GM19438 (cell line): ENCODE data around the gene RCOR3.
"Not testable (repeated sequence)": the region's sequence is repeated elsewhere in the genome, so short reads cannot be mapped to it uniquely, and the experiment has no call there.

ENCODE experiments used
- ATAC-seq: cut with Tn5 transposase; IDR thresholded peaks from one replicate; pipeline ENCODE4 v1.9.1; 2021; ENCODE audit warnings: low read depth; ENCODE audit not compliant: unreplicated experiment

The RCOR3 gene

DNA sequence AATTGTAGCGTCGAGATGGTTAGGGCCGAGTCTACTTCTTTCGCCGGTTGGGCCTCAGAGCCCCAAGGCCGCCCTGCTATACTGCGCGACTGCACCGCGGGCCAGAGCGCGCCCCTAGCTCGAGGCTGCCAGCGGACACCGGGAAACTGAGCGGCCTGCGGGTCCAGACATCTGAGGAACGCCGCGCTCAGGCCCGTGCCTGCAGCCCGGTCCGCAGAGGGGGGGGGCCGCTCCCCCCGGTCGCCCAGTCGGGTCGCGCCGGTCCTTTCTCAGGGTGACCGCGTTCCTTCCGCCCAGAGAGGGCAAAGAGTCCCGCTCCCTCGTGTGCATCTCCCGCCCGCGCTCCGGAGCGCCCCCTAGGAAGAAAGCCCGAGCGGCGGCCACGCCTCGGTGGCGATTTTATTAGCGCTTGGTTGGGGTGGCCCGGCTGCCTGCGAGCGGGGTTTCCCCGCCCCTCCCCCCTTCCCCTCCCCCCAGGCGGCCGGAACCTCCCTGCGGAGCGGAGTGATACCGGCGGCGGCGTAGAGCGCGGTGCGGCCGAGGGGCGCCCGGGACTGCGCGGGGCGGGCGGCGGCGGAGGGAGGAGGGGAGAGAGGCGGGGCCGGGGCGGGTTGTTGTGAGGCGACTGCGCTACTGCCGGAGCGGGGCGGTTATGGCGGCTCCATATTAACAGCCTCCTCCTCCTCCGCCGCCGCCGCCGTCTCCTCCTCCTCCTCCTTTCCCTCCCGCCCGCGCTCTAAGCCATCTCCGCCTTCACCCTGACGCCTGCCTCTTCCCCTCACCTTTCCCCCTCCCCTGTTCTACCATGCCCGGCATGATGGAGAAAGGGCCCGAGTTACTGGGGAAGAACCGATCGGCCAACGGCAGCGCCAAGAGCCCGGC, at the start of gene RCOR3:
RCOR3 (plus strand) TSS at position 611 of the 882 bp plus-strand sequence; CDS start at position 806, 195 bp downstream.
- peak; percentile 53 for ATAC-seq

DNA sequence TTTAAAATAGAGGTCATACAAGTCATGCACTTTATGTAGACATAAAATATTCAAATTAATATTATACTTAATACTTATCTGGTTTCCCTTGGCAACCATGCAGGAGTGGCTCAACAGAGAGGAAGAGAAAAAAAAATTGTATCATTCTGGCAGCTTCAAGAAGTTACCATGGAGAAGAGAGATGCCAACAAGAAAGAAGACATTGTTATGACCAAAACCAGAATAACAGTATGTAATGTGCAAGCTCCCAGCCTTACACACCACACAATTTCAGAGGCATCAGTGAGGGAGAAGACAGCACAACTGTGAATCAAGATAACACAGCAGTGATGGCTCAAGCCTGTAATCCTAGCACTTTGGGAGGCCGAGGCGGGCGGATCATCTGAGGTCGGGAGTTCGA, 49.1 kb upstream of the RCOR3 start:
- no peak for ATAC-seq

DNA sequence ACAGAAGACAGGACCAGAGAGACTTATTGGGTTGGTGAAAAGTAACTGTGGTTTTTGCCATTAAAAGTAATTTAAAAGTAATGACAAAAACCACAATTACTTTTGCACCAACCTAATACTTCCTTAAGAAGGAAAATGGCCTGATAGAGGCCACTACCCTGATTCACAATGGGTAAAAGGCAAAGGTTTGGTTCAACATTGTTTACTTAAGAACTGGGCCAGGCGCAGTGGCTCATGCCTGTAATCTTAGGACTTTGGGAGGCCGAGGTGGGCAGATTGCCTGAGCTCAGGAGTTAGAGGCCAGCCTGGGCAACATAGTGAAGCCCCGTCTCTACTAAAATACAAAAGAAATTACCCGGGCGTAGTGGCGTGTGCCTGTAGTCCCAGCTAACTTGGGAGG, 48.2 kb upstream of the RCOR3 start:
- ATAC-seq: no peak

DNA sequence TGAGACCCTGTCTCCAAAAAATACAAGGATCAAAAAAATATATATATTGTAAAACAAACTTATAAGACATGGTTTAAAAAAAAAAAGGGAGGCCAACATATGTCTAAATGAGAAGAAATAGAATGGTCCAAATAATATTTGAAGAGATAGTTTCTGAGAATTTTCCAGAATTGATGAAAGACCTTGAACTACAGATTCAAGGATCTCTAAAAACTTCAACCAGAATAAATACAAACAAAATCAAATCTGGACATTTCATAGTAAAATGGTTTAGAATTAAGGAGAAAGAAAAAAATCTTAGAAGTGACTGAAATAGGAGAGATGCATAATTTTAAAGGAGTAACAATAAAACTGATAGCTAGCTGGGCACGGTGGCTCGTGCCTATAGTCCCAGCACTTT, 45.5 kb upstream of the RCOR3 start:
- no peak for ATAC-seq

DNA sequence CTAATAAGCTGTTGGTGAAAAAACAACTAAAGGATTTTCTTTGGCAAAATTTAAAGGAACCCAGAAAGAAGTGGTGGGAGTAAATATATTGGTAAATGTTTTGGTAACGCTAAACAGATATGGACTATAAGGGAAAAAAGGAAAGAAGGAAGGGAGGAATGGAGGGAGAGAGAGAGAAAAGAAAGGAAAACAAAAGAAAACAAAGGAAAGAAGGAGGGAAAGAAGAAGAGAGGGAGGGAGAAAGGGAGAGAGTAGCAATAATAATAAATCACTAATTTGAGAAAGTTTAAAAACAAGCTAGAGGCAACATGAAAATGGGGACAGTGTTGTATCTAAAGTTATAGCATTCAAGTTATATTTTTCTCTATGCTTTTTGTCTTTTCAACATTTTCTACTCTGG, 43.6 kb upstream of the RCOR3 start:
- ATAC-seq: no peak

DNA sequence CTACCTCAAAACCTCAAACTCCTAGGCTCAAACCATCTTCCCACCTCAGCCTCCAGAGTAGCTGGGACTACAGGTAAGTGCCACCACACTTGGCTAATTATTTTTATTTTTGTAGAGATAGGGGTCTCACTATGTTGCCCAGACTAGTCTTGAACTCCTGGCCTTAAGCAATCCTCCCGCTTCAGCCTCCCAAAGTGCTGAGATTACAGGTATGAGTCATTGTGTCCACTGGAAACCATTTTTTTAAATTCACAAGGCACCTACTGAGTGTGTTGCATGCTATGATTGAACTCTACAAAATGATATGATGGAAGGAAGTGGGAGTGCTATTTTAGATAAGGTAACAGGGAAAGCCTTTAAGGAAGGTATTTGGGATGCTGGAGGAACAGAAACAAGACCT, 41.8 kb upstream of the RCOR3 start:
- ATAC-seq: no peak

DNA sequence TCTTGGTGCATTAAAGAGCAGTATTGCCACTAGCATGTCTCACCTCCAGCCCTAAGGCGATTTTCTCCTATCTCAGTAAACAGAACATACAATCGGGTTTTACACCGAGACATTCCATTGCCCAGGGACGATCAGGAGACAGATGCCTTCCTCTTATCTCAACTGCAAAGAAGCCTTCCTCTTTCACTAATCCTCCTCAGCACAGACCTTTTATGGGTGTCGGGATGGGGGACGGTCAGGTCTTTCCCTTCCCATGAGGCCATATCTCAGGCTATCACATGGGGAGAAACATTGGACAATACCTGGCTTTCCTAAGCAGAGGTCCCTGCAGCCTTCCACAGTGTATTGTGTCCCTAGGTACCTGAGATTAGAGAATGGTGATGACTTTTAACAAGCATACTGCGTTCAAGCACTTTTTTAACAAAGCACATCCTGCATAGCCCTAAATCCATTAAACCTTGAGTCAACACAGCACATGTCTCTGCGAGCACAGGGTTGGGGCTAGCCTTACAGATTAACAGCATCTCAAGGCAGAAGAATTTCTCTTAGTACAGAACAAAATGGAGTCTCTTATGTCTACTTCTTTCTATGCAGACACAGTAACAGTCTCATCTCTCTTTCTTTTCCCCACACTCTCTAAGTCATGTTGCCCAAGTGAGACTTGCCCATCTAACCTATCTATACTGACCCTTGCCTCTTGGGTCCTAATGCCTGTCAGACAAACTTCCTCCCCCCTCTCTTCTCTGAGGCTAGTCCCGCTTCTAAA, 36.5 kb upstream of the RCOR3 start:
- not testable (repeated sequence) for ATAC-seq

DNA sequence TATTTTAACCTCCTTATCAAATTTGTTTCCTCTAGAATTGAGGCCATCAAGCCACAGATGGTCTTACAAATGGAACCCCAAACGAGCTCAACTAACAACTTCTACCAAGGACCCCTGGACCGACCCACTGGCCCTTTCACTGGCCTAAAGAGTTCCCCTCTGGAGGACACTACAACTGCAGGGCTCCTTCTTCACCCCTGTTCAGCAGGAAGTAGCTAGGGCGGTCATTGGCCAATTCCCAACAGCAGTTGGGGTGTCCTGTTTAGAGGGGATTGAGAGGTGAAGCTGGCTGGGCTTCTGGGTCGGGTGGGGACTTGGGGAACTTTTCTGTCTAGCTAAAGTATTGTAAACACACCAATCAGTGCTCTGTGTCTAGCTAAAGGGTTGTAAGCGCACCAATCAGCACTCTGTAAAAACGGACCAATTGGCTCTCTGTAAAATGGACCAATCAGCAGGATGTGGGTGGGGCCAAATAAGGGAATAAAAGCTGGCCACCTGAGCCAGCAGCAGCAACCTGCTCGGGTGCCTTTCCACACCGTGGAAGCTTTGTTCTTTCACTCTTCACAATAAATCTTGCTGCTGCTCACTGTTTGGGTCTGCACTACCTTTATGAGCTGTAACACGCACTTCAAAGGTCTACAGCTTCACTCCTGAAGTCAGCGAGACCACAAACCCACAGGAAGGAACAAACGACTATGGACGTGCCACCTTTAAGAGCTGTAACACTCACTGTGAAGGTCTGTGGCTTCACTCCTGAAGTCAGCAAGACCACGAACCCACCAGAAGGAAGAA, 30.4 kb upstream of the RCOR3 start:
- ATAC-seq: not testable (repeated sequence)

DNA sequence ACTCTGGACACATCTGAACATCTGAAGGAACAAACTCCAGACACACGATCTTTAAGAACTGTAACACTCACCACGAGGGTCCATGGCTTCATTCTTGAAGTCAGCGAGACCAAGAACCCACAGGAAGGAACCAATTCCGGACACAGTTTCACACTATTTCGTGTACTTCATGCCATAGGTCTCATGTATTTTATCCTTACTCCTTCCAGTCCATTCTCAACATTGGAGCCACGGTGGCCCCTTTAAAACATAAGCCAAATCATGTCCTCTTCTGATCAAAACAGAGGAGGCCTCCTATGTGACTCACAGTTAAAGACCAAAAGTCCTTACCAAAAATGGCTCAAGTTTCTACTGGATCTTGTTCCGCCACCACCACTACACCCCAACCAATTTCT, 29.8 kb upstream of the RCOR3 start:
- ATAC-seq: no peak

DNA sequence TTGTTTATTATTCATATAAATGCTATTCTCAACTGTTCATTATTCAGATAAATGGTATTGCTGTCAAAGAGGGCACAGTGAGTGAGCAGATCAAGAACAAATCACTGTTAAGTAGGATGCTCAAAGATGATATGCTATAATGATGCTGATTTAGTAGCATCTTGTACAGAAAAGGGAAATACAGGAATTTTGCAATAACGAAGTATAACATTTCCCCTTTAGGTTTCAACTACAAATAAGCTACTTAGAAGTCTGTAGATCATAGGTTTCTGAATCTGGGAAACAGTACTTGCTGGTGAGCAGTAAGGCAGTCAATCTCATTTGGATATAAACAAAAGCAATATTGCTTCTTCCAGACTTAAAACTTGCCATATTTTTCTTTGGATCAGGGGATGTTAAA, 27.3 kb upstream of the RCOR3 start:
- ATAC-seq: no peak

DNA sequence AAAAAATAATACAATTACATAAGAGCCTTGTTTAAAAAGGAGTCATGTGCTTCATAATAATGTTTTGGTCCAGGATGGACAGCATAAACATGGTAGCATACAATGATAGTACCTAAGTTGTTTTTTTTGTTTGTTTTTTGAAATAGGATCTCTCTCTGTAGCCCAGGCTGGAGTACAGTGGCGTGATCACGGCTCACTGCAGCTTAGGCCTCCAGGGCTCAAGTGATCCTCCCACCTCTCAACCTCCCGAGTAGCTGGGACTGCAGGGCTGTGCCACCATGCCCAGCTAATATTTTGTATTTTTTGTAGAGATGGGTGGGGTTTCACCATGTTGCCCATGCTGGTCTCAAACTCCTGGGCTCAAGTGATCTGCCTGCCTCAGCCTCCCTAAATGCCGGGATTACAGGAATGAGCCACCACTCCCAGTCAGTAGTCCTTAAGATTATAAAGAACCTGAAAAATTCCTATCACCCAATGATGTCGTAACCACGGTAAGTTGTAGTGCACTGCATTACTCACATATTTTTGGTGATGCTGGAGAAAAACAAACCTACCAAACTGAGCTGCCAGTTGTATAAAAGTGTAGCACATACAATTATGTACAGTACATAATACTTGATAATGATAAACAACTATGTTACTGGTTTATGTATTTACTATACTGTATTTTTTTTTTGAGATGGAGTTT, 22.4 kb upstream of the RCOR3 start:
- no peak for ATAC-seq

DNA sequence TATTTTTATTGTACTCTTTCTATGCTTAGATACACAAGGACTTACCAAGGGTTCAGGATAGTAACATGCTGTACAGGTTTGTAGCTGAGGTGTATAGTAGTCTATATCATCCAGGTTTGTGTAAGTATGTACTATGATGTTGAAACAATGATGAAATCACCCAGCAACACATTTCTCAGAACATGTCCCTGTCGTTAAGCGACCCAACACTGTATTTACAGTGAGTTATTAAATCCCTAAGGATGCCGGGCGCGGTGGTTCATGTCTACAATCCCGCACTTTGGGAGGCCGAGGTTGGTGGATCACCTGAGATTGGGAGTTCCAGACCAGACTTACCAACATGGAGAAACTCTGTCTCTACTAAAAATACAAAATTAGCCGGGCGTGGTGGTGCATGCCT, 21.6 kb upstream of the RCOR3 start:
- ATAC-seq: no peak

DNA sequence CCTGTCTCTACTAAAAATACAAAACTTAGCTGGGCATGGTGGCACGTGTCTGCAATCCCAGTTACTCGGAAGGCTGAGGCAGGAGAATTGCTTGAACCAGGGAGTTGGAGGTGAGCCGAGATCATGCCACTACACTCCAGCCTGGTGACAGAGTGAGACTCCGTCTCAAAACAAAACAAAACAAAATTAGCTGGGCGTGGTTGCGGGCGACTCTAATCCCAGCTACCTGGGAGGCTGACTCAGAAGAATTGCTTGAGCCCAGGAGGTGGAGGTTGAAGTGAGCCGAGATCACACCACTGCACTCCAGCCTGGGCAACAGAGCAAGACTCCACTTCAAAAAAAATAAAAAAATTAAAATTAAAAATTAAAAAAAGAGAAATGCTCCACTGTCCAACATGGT, 18.6 kb upstream of the RCOR3 start:
- not testable (repeated sequence) for ATAC-seq

DNA sequence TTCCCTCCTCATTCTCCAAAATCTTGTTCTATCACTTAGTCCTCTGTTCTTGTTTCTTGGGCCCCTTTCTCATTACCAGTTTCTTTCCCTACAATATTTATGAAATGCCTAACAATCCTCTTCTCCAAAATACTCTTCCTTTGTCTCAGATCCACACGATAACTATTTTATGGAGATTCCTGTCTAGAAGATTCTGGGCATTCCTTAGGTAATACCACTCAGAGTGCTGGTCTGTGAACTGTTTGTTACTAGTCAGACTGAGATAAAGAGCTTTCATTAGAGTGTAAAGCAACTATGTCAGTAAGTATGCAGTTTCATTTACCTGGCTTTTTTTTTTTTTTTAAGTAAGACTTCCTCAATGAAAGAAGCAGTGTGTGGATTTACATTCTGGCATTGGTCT, 18.1 kb upstream of the RCOR3 start:
- no peak for ATAC-seq

DNA sequence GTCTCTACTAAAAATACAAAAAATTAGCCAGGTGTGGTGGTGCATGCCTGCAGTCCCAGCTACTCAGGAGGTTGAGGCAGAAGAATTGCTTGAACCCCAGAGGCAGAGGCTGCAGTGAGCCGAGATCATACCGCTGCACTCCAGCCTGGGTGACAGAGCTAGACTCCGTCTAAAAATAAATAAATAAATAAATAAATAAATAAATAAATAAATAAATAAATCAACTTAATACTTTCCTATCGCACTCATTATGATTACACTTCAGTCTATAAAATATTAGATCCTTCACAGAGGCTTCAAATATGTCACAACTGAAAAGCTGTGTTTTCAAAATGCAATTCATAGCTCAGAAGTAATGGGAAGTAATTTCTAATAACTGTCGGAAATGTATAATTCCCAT, 15.5 kb upstream of the RCOR3 start:
- not testable (repeated sequence) for ATAC-seq

DNA sequence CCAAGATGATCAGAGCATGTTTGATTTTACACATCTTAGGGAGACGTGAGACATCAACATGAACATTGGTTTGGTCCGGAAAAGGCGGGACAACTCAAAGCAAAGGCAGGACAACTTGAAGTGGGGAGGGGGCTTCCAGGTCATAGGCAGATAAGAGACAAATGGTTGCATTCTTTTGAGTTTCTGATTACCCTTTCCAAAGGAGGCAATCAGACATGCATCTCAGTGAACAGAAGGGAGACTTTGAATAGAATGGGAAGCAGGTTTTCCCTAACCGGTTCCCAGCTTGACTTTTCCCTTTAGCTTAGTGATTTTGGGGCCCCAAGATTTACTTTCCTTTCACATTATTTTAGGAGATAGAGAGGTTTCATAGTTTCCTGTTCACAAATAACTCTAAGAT, 12.6 kb upstream of the RCOR3 start:
- ATAC-seq: not testable (repeated sequence)

DNA sequence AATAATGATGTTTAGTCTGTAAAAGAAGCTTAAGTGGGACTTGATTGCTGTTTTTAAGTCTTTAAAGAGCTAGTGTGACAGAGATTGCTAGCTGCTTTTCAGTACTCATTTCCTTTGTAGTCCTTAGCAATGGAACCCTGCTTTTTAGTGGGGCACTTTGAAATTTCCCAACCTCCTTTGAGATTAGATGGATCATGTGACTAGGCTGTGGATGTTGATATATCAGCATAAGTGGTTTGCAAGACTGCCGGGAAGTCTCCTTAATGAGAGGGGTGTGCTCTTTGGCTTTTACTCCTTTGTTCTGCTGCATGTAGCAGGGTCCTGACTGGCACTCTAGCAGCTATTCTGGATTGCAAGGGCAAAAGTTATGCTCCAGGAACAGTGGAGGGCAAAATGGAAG, 11.2 kb upstream of the RCOR3 start:
- ATAC-seq: no peak

DNA sequence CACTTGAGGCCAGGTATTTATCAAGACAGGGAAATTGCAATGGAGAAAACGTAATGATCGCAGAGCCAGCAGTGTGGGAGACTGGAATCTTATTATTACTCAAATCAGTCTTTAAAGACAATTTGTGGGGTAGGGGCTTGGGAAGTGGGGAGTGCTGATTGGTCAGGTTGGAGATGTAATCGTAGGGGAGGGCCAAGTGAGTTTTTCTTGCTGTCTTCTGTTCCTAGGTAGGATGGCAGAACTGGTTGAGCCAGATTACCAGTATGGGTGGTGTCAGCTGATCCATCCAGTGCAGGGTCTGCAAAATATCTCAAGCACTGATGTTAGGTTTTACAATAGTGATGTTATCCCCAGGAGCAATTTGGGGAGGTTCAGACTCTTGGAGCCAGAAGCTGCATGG, 9.6 kb upstream of the RCOR3 start:
- not testable (repeated sequence) for ATAC-seq

DNA sequence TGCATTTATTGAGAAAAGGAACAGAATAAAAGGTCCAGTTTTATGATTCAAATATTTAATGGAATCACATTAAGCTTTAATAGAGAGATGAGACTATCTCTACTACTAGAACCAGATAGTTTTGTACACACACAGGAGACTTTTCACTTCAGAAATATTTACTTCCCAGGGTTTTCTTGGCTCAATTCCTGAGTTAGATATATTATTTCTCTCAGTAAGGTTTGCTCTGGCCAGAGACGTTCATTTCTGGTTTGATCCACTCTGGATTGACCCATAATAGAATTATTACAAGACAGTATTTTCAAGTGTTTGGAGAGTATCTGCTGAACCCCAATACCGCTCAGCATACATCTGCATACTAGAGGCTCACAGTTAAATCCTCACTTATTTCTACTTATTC, 1.3 kb upstream of the RCOR3 start:
- no peak for ATAC-seq

DNA sequence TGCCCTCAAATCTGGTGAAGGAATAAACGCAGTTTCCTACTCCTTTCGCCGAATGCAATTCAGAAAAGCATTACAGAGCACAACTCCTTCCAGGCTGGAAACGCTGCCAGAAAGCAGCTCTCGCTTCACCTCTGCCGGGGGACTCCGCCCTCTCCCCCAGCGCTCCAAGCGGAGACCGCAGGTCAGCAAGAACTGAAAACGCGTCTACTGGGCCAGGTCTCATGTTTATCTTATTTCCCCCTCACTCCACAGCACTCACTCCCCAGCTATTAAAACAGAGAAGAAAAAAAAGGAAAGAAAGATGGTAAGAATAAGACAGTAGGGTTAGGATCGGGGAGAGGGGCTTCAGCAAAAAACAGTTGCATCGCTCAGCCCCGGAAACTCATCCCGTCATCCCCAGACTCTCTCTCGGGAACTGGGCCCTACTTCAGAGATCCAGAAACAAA, 833 bp upstream of the RCOR3 start:
- ATAC-seq: peak; percentile 39
